ENCODE data around the gene HJV. TPM values are rescaled to one million over a fixed set of nuclear protein-coding genes. Genes with fewer than 3 reads are reported as not detected.

HJV gene
- total RNA-seq, 2 experiments from 2014 or later = not detected

DNA sequence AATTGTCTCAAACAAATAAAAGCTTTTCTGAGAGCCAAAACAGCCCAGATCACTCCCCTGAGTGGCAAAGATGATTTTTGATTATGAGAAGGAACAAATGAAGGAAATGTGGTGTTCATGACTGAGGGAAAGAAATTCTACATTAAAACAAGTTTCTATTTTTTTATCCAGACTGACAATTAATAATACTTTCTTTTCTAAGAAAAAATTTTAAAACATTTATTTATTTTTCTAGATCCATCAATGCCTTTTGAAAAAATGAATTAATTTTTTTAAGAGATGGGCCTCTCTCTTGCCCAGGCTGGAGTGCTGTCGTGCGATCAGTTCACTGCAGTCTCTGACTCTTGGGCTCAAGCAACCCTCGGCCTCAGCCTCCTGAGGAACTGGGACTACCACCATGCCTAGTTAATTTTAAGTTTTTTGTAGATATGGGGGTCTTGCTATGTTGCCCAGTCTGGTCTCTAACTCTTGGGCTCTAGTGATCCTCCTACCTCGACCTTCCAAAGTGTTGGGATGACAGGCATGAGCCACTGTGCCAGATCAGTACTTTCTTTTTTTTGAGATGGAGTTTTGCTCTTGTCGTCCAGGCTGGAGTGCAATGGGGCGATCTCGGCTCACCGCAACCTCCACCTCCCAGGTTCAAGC lies 13.9 kb downstream of the HJV start:
- Mint-ChIP-seq H3K4me1 (peaks cover 36% of the 10 kb centered on the region), H3K36me3 (no peaks in the 10 kb centered on the region), H3K27ac (peak overlapping the region; percentile 88), H3K4me3 (no peak overlapping the region), H3K27me3 (no peaks in the 10 kb centered on the region), H3K9me3 (no peaks in the 10 kb centered on the region)
- no peak for DNase-seq

DNA sequence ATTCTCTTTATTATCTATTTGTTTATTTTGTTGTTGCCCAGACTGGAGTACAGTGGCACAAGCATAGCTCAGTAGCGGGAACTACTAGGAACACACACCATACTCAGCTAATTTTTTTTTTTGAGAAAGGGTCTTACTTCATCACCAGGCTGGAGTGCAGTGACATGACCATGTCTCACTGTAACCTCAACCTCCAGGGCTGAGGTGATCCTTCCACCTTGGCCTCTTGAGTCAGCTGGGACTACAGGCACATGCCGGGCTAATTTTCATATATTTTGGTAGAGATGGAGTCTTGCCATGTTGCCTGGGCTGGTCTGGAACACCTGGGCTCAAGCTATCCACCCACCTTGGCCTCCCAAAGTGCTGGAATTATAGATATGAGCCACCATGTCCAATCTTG lies 19.8 kb downstream of the HJV start:
- H3K27ac Mint-ChIP-seq = peak overlapping the region; percentile 80
- DNase-seq = no peak
- no peak overlapping the region for H3K4me3 Mint-ChIP-seq
- peaks cover 70% of the 10 kb centered on the region for H3K4me1 Mint-ChIP-seq
- H3K36me3 Mint-ChIP-seq = no peaks in the 10 kb centered on the region
- H3K9me3 Mint-ChIP-seq = no peaks in the 10 kb centered on the region
- H3K27me3 Mint-ChIP-seq = no peaks in the 10 kb centered on the region

DNA sequence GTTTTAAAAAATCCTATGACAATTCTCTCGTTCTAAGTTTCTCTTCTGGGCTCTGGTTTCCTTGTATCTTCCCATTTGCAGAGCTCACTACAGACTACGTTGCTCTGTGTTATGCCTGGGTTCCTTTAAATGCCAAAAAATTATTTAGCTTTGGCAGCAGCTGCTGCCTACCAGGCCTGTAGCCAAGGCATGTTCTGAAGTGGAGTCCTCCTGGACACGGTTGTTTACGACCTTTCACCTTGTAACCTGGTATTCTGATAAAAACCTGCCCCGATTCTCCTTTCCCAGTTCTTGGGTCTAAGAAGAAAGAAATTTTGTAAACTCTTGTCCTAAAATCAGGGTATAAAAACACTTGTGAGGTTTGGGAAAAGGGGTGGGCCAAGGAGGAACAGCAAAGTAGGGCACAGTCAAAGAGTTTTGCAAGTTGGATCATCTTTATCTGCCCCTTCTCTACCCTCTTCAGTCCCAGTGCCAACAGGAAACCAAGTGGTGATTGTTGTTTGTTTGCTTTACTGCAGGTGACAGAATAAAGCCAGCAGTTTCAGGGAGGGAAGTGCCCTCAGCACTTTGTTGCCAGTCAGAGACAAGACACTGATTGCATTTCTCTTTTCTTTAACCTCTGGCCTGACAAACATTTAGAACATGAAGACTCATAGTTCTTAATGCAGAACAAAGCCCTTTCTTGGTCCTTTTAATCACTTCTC lies 22.1 kb downstream of the HJV start:
- Mint-ChIP-seq H3K36me3 (peaks cover 20% of the 10 kb centered on the region), H3K27ac (peak overlapping the region; percentile 99), H3K4me3 (peak overlapping the region; percentile 70), H3K4me1 (peaks cover 57% of the 10 kb centered on the region), H3K27me3 (no peaks in the 10 kb centered on the region), H3K9me3 (no peaks in the 10 kb centered on the region)
- DNase-seq = no peak

DNA sequence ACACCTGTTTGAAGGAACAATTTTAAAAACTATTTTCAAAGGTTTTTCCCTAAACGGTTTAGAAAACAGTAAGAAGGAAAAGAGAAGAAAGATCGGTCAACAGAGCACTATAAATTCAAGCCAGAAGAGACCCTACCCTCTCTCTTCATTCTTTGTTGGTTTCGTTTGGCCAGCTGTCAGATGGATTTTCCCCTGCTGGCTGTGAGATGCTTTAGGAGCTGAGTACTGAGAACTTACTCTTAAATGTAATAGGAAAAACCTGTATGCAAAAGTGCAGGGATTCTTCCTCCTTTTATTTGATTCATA lies 23.9 kb downstream of the HJV start:
- Mint-ChIP-seq H3K27ac (peak overlapping the region; percentile 99), H3K4me1 (peaks cover 64% of the 10 kb centered on the region)
- no peak for DNase-seq

DNA sequence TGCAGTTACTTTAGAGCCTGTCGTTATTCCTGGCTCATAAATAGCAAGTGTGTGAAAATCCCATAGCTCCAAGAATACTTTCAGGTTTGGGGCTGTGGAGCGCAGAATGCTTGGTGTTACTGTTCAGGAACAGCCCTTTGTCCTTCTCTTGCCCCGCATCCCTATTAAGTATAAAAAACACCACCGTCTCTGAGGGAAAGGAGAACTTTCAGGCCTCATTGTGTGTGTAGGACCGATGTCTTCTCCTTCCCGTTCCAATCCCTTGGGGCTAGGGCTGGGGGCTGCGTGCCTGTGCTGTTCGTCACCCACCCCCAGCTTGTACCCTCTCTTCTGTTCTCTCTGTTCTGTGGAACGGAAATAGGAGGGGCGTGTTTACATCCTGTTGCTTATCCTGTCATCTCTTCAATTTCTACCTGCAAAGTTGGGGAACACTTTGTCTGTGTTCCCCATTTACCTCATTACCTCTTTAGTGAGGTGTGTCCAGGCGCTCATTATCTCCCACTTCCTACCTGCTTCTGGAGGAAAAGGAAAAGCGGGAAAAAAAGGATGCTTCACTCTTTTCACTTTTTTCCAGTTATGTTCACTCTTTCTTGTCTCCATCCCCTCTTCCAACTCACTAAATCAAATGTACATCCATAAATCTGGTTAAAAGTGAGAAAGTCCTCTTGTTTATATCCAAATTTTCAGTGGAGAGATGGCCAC lies 24.4 kb downstream of the HJV start:
- peak; percentile 56 for DNase-seq
- Mint-ChIP-seq H3K4me1 (peaks cover 69% of the 10 kb centered on the region), H3K27ac (peak overlapping the region; percentile 99), H3K9me3 (no peaks in the 10 kb centered on the region), H3K36me3 (peaks cover 42% of the 10 kb centered on the region), H3K4me3 (peak overlapping the region; percentile 95), H3K27me3 (no peaks in the 10 kb centered on the region)

More for the DNA sequence above, 23.9 kb downstream of the HJV start:
- Mint-ChIP-seq H3K27me3 (no peaks in the 10 kb centered on the region), H3K36me3 (peaks cover 38% of the 10 kb centered on the region), H3K9me3 (no peaks in the 10 kb centered on the region), H3K4me3 (peak overlapping the region; percentile 95)

DNA sequence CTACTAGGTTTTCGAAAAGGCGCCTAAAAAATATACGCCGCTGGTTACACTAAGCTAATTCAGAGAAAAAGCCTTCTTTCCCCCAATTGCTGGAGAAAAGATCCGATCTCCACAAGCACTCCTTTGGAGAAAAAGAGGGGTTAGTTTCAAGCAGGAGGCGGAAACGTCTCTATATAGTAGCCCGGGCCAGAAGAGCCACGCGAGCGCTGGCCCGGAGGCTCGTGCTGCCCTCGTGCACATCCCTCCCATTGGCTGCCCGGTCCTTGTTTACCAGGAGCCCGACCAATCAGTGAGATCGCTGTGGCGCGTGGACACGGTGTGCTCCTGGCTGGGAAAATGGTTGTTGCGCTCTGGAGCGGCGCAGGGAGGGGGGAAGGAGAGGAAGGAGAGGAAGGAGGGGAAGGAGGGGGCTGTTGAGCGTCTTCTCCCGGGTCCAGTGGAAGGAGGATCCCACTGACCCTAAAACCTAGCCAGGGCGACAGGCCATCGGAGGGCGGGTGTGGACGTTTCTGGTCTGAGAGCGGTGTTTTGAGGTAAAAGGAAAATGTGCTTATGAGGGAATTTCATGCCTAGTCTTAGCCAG lies 25.0 kb downstream of the HJV start, which contains the start of gene TXNIP:
TSS of gene TXNIP (minus strand) at position 147 of the 583 bp plus-strand sequence. CDS start 313 bp downstream, outside the sequence.
- Mint-ChIP-seq H3K9me3 (no peaks in the 10 kb centered on the region), H3K36me3 (peaks cover 49% of the 10 kb centered on the region), H3K4me1 (peaks cover 69% of the 10 kb centered on the region), H3K27ac (peak within 1 kb of the TSS; percentile 99), H3K27me3 (no peaks in the 10 kb centered on the region), H3K4me3 (peak within 1 kb of the TSS; percentile 95)
- DNase-seq = peak; percentile 94

DNA sequence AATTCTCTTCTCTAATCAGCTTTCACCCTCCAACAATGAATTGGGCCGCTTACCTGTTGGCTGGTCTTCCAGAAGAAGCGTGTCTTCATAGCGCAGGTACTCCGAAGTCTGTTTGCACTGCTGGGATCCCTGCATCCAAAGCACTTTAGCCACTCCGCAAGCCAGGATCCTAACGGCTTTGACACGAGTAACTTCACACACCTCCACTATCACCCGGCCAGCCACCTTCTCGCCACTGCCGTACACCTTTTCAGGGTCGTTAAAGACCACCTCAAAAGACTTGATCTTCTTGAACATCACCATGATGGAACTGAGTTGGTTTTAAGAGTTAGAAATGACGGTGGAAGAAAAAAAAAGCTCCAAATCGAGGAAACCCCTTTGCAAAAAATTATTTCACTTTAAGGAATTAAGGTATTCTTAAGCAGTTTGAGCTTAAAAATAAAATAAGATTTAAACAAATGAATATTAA lies 25.5 kb downstream of the HJV start:
- peaks cover 70% of the 10 kb centered on the region for H3K4me1 Mint-ChIP-seq
- peak overlapping the region; percentile 95 for H3K4me3 Mint-ChIP-seq
- H3K9me3 Mint-ChIP-seq = no peaks in the 10 kb centered on the region

DNA sequence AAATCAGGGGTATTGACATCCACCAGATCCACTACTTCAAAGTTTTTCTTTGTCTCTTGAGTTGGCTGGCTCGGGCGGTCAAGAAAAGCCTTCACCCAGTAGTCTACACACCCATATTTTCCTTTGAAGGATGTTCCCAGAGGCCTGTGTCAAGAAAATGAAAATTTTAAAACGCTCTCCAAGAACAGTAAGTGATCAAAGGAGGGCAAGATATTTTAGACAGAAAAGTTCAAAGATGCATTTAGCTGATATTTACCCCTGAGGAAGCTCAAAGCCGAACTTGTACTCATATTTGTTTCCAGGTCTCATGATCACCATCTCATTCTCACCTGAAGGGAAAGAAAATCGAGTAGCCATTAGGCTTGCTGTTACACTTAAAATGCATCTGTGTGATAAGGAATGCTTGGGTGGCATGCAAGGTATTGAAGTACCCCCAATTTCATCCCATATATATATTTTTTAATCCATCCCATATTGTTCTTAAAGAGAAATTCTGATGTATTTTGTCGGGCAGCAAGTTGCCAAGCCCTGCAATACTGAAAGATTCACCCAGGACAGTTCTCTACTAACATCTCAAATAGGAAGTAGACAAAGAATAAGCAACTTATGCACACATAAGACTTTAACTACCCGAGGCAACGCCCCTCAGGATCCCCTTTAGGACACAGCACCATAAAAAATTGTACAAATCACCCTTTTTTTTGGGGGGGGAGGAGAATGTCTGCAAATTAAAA lies 26.2 kb downstream of the HJV start:
- no peaks in the 10 kb centered on the region for H3K9me3 Mint-ChIP-seq
- H3K36me3 Mint-ChIP-seq = peaks cover 49% of the 10 kb centered on the region
- H3K4me1 Mint-ChIP-seq = peaks cover 75% of the 10 kb centered on the region
- H3K27ac Mint-ChIP-seq = peak overlapping the region; percentile 99
- H3K27me3 Mint-ChIP-seq = no peaks in the 10 kb centered on the region
- no peak for DNase-seq
- peak overlapping the region; percentile 95 for H3K4me3 Mint-ChIP-seq

More for the DNA sequence above, 25.5 kb downstream of the HJV start:
- no peak for DNase-seq
- Mint-ChIP-seq H3K36me3 (peaks cover 49% of the 10 kb centered on the region), H3K27me3 (no peaks in the 10 kb centered on the region), H3K27ac (peak overlapping the region; percentile 99)

DNA sequence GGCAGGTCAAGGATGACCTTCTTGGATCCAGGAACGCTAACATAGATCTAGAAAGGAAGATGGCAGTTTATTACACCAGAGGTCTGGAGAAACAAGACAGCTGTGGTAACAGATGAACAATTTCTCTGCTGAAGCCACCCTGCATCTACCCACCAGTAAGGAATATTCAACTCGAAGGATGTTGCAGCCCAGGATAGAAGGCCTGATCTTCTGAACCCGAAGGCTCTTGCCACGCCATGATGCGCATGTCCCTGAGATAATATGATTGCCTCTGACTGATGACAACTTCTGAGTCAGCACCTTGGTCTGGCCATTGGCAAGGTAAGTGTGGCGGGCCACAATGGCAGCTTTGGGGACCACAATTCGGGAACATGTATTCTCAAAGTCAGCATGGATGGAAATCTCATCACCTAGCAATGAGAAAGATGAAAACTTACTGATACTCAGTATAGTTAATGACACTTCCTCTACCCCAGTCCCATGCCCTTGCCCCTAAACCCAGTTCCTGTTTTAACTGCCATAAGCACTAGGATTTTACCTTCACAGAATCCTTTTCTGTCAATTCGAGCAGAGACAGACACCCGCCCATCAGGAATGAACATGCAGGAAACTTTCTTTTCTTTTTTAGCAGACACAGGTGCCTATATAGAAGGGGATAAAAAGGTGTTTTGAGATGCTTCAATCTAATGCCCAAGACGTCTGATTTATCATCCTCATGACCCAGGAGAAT lies 27.0 kb downstream of the HJV start:
- H3K4me3 Mint-ChIP-seq = peak overlapping the region; percentile 95
- DNase-seq = peak; percentile 56
- peak overlapping the region; percentile 99 for H3K27ac Mint-ChIP-seq
- peaks cover 49% of the 10 kb centered on the region for H3K36me3 Mint-ChIP-seq
- peaks cover 72% of the 10 kb centered on the region for H3K4me1 Mint-ChIP-seq
- no peaks in the 10 kb centered on the region for H3K27me3 Mint-ChIP-seq
- H3K9me3 Mint-ChIP-seq = no peaks in the 10 kb centered on the region

DNA sequence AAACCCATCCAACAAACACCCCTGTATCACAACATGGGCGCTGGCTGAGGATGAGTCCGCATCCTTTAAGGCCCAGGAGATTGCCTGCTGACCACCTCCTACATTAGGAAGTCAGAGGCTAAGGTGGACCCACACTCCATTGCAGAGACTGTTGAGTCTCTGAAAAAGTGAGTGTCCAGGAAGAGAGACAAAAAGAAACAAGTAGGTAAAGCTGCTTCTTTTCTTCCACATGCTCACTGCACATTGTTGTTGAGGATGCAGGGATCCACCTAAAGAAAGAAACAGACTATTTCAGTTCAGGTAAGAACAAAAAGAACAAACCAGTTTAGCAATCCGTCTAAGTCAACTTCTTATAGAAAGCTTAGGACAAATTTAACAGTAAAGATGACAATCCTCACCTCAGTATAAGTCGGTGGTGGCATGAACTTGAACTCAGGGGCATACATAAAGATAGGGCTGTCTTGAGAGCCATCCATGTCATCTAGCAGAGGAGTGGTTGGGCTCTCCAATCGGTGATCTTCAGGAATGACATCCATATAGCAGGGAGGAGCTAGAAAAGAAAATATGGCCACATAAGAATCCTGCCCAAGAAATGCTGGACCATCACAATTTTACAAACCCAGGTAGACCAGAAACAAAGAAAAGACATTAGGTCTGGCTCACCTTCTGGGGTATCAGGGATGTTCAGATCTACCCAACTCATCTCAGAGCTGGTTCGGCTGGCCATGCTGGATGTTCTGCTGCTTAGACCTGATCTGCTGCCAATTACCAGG lies 27.7 kb downstream of the HJV start:
- Mint-ChIP-seq H3K4me3 (peak overlapping the region; percentile 95), H3K36me3 (peaks cover 49% of the 10 kb centered on the region), H3K4me1 (peaks cover 68% of the 10 kb centered on the region), H3K27me3 (no peaks in the 10 kb centered on the region), H3K9me3 (no peaks in the 10 kb centered on the region), H3K27ac (peak overlapping the region; percentile 99)
- no peak for DNase-seq

DNA sequence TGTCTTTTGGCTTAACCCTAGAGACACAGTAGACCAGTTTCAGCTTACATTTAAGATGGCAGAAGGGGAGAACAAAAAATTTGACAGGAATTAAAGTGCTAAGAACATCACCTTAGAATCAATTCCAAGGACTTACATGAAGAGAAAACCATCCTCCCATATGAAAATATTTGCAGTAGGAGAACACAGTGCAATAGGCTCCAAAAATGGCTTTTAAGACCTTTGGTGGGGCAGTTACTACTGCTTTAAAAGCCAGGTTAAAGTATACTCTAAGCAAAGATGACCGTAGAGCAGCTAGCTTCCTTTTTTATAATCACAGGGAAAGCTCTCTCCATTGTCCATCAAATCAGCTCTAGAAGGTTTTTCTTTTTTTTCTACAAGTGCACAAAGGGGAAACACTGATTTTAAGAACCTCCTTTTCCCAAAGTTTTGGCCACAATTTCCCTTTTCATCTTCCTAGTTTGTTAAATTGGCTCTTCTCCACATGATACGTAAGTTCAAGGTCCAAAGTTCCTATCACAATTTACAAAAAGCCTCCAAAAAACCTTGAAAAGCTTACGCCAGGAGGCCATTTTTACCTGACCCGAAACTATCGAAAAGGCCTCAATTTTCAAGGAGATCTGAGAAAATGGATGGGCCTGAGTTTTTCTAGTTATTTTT lies 28.4 kb downstream of the HJV start:
- Mint-ChIP-seq H3K27me3 (no peaks in the 10 kb centered on the region), H3K27ac (peak overlapping the region; percentile 99), H3K4me1 (peaks cover 68% of the 10 kb centered on the region), H3K9me3 (no peaks in the 10 kb centered on the region), H3K36me3 (peaks cover 49% of the 10 kb centered on the region), H3K4me3 (peak overlapping the region; percentile 95)
- no peak for DNase-seq

DNA sequence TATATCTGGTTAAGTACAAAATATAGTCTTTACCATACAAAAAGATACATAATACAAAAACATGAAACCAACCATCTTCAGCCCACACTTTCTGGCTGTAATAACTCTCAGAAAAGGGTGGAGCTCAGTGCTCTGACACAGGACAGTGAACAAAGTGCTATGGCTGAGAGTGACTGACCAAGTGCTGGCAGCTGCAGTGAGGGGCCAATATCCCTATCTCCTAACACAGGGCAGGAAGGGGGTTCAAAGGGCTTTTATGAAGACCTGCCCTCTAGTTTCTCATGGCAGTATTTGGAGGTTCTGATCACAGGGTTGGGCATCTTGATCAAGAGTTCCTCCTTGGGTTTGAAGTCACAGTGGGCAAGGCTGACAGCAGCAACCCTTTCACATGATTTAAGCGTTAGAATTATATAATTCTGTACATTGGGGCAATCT lies 29.0 kb downstream of the HJV start:
- Mint-ChIP-seq H3K4me3 (peak overlapping the region; percentile 95), H3K4me1 (peaks cover 68% of the 10 kb centered on the region), H3K36me3 (peaks cover 49% of the 10 kb centered on the region), H3K27ac (peak overlapping the region; percentile 99), H3K9me3 (no peaks in the 10 kb centered on the region), H3K27me3 (no peaks in the 10 kb centered on the region)
- no peak for DNase-seq

Data from activated naive CD8-positive, alpha-beta T cell treated with anti-CD3 and anti-CD28 coated beads for 36 hours (primary cell).